Right ventricle myocardium superior (tissue), 1 donor: ENCODE measurements around the gene CDH7. TPM values are rescaled to one million over a fixed set of nuclear protein-coding genes. Genes with fewer than 3 reads are reported as not detected.

Experiments used
- ATAC-seq: fragments of 200-7000 bp; cut with Tn5 transposase; one replicate; pipeline ENCODE4 v1.9.1; 2020; ENCODE audit warnings: mild to moderate bottlenecking; ENCODE audit not compliant: poor library complexity
- DNase-seq: peaks from one replicate; pipeline ENCODE4 v3.0.0-alpha.2; 2020
- intact Hi-C: fragments of 100-400 bp; cut with DNase I; formaldehyde crosslinking; loops from one replicate; pipeline ENCODE4 v1.11.2; 2022
- total RNA-seq: library from RNA; stranded (reverse); fragmentation: NEBNext Ultra II Directional; extraction: Animal tissue kit (Norgen Biotek cat#: 25700); gene quantifications from one replicate; pipeline ENCODE4 v1.2.1, GENCODE V29; 2021
- donor health status: DM: no; HTN: yes; CAD: no; lungs with severe emphysema.

CDH7 gene
- total RNA-seq, 1 donor from 2014 or later = not detected

GRCh38 chr18:65859075-65859474 is 108.3 kb downstream of the CDH7 start:
- ATAC-seq = no peak
- DNase-seq = no peak
- intact Hi-C loops = no loop called here

- intact Hi-C loops = no loop called here
- DNase-seq (no peak), ATAC-seq (no peak)
Measured at GRCh38 chr18:65869527-65869926, 118.7 kb downstream of the CDH7 start.

GRCh38 chr18:65876310-65876709 is 125.5 kb downstream of the CDH7 start:
- no peak for DNase-seq
- ATAC-seq = no peak
- intact Hi-C loops = no loop called here

- DNase-seq (no peak), ATAC-seq (no peak)
- intact Hi-C loops = no loop called here
Measured at GRCh38 chr18:65897292-65897691, 146.5 kb downstream of the CDH7 start.

- intact Hi-C loops = no loop called here
- DNase-seq (no peak), ATAC-seq (no peak)
Measured at GRCh38 chr18:65901522-65901921, 150.7 kb downstream of the CDH7 start.

- ATAC-seq (no peak), DNase-seq (no peak)
- intact Hi-C loops = no loop called here
Measured at GRCh38 chr18:65906621-65907034, 155.8 kb downstream of the CDH7 start.

GRCh38 chr18:65907281-65907680 is 156.5 kb downstream of the CDH7 start:
- intact Hi-C loops = no loop called here
- ATAC-seq = no peak
- DNase-seq = no peak

GRCh38 chr18:65919018-65919417 is 168.2 kb downstream of the CDH7 start:
- DNase-seq (no peak), ATAC-seq (no peak)
- intact Hi-C loops = no loop called here

GRCh38 chr18:65919663-65920062 is 168.9 kb downstream of the CDH7 start:
- DNase-seq (no peak), ATAC-seq (no peak)
- intact Hi-C loops = no loop called here

GRCh38 chr18:65922103-65922502 is 171.3 kb downstream of the CDH7 start:
- ATAC-seq (no peak), DNase-seq (no peak)
- intact Hi-C loops = no loop called here

GRCh38 chr18:65924904-65925303 is 174.1 kb downstream of the CDH7 start:
- DNase-seq = no peak
- intact Hi-C loops = no loop called here
- ATAC-seq = no peak

GRCh38 chr18:65934874-65935273 is 184.1 kb downstream of the CDH7 start:
- intact Hi-C loops = no loop called here
- DNase-seq = no peak
- no peak for ATAC-seq

GRCh38 chr18:65936678-65937077 is 185.9 kb downstream of the CDH7 start:
- DNase-seq = no peak
- no peak for ATAC-seq
- intact Hi-C loops = no loop called here

GRCh38 chr18:65937180-65937579 is 186.4 kb downstream of the CDH7 start:
- intact Hi-C loops = no loop called here
- no peak for DNase-seq
- no peak for ATAC-seq

- no peak for ATAC-seq
- intact Hi-C loops = no loop called here
- no peak for DNase-seq
Measured at GRCh38 chr18:65938592-65939372, 188.0 kb downstream of the CDH7 start.
